GM12872 (cell line): ENCODE results near the gene MRPS18B.

Source experiments
- TF ChIP-seq, protein P1 (sequence below): IDR thresholded peaks from 3 replicates; pipeline ENCODE4 v1.5.1; 2011; ENCODE audit warnings: low read depth, mild to moderate bottlenecking, low read length, moderate library complexity; ENCODE audit not compliant: insufficient read depth

Gene MRPS18B

DNA sequence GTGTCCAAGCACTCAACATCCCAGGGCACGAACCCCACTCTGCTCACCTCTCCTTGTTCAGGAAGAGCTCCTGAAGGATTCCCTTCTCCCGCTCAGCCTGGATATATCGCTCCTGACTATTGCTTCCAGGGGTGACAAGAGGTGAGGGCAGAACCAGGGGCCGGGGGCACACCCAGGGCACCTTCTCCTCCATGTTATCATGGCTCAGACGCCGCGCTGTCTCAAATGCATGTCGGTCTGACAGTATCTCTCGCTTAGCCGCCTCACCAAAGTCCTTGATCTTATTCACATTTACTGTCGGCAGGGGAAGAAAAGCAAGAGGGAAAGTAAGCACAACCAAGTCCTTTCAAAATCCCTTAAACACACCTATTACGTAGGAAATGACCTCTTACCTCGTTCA, 13.7 kb upstream of the MRPS18B start:
- TF ChIP-seq, protein P1, sequence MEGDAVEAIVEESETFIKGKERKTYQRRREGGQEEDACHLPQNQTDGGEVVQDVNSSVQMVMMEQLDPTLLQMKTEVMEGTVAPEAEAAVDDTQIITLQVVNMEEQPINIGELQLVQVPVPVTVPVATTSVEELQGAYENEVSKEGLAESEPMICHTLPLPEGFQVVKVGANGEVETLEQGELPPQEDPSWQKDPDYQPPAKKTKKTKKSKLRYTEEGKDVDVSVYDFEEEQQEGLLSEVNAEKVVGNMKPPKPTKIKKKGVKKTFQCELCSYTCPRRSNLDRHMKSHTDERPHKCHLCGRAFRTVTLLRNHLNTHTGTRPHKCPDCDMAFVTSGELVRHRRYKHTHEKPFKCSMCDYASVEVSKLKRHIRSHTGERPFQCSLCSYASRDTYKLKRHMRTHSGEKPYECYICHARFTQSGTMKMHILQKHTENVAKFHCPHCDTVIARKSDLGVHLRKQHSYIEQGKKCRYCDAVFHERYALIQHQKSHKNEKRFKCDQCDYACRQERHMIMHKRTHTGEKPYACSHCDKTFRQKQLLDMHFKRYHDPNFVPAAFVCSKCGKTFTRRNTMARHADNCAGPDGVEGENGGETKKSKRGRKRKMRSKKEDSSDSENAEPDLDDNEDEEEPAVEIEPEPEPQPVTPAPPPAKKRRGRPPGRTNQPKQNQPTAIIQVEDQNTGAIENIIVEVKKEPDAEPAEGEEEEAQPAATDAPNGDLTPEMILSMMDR: no peak

DNA sequence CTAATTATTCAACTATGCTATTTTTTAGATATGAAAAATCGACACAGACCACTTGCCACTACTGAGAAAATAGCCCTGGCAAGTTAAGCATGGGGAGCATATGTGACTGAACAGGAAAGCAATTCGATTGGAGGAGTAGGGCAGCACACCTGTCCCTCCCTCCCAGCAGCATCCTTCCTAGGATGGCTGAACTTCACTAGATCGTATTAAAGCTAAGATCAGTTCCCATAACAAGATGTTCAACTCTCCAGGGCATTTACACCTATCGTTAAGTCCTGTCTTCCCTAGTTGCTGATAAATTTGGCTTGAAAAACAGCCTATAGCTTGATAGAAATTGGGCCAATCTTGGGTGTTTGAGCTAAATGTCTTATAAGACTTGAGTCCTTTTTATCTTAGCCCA, 7.6 kb upstream of the MRPS18B start:
- TF ChIP-seq, protein P1: no peak

DNA sequence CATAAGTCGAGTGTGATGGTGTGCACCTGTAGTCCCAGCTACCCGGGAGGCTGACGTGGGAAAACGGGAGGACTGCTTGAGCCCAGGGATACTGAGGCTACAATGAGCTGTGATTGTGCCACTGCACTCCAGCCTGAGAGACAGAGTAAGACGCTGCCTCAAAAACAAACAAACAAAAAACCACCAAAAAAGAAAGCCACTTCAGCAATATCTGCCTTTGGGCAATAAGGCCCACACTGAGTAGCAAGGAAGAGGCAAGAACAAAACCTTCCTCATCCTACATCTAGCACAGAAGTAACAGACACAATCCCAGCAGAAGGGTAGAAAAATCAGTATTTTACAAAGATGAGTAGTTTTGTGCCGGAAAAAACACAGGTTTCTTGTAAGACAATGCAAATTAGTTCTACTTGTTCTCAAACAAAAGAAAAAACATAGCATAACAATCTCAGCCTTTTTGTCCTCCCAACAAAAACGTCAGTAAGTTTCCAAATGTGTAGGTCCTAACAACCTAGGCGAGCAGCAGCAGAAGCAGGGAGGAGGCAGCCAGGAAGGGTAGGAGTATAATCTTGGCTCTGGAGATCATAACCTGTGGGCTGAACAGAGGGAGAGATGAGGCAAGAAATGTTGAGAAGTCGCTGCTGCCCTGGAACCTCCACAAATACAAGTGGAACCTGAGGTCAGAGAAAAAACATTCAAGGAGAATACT, 6.3 kb upstream of the MRPS18B start:
- TF ChIP-seq, protein P1: no peak

DNA sequence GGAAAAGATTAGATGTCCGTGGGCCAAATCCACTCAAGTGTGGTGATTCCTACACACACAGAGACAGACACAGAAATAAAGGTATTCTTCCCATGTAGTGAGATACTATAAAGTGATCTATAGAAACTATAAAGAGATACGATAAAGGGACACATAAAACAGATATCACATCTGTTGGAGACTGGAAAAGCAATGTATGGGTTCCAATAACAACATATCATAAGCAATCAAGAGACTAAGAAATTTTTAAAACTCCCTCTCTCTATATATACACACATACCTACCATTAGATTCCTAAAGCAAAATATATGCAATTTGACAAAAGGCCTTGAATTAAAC, 5.8 kb upstream of the MRPS18B start:
- TF ChIP-seq, protein P1: no peak

DNA sequence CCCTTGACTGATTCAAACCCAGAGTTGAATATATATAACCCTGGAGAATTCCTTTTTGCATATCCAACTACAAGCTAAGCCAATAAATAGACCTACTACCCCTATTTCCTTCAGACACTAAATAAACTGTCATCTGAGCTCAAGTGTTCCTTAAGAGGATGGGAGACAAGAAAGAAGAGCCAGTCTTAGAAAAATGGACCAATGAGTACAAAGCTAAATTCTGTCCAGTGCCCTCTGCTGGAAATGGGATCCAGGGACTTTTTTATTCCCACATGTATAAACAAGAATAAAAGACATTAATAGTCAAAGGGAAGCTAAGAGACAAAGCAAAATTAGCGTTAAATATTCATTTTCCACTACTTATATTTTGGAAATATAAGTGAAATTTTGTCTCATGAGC, 5.4 kb upstream of the MRPS18B start:
- TF ChIP-seq, protein P1: no peak

DNA sequence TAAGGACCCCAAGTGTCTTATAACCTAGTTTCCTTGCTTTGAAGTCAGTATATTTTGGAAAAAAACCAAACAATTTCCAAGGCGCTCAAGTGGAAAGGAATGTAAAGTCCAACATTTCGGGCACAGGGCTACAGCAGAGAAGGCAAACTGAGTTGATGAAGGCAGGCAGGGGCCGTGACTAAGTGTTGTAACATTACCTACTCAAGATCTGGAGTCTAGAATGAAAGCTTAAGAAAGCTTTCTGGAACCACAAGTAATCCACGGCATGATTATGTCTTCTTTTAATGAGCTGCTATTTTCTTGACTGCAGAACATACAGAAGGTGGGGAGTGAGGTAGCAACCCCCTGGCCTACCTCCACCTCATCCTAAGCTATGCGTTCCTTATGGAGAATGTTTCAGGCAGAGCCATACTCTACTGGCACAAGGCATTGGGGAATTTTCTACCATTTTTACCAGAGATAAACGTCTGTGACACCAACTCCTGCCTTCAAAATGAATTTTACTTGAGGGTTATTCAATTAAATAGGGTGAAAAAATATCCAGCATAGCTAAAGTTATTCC, 4.9 kb upstream of the MRPS18B start:
- TF ChIP-seq, protein P1: no peak

DNA sequence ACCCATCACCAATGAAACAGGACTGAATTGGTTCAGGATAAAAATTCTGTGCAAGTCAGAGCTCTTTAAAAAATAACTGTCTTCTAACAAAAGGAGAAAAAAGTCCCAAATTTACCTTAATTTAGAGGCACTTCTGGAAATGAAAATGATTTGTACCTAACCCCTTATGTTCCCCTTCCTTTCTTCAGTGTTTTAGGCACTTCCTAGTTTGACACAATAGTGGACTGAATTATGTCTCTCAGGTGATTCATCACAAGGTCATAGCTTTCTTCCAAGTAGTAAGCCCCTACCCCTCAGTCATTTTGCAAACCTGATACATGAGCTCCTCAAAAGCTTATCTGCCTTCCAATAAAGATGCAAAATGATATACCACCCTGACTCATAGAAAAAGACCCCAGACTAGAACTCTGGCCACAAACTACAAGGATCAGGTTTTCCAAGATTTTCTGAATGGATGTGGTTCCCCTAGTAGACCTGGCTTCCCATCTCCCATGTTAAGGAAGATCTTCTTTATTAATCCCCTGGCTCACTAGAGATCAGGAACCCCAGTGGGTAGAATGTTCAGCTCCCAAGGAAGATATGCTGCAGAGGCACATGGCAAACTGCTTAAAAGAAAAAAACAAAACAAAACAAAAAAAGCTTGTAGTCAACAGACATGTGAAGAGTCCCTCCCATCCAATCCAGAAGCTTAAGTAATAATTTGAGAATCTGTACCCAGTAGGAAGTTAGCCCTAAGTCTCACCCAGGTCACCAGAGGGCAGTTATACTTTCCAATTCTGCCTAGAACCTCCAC, 4.2 kb upstream of the MRPS18B start:
- TF ChIP-seq, protein P1: no peak
